Upper lobe of left lung (tissue), 6 donors: ENCODE results near the gene GLIS1. TPM values are rescaled to one million over a fixed set of nuclear protein-coding genes. Genes with fewer than 3 reads are reported as not detected.

Experiments
- ATAC-seq, 2 donors: fragments of 200-7000 bp; cut with Tn5 transposase; one replicate each; pipeline ENCODE4 v1.9.1; 2022; ENCODE audit warnings: mild to moderate bottlenecking in 2 of 2, moderate library complexity in 2 of 2; ENCODE audit not compliant: low FRiP score in 2 of 2
- DNase-seq, 2 donors: peaks; one replicate each; pipeline ENCODE4 v3.0.0-alpha.2; 2019 to 2020
- H3K27ac ChIP-seq, 4 donors: fragments of 200-600 bp; sonication (generic); one replicate each; pipeline ENCODE4 v1.5.1; 2016 to 2019
- H3K27me3 ChIP-seq, 4 donors: fragments of 200-600 bp; sonication (generic); one replicate each; pipeline ENCODE4 v1.5.1; 2017 to 2019
- H3K36me3 ChIP-seq, 4 donors: fragments of 200-600 bp; sonication (generic); one replicate each; pipeline ENCODE4 v1.5.1; 2016 to 2019
- H3K4me1 ChIP-seq, 4 donors: fragments of 200-600 bp; sonication (generic); one replicate each; pipeline ENCODE4 v1.5.1; 2018 to 2019
- H3K4me3 ChIP-seq, 4 donors: fragments of 200-600 bp; sonication (generic); one replicate each; pipeline ENCODE4 v1.5.1; 2017 to 2019; ENCODE audit warnings: mild to moderate bottlenecking in 2 of 4, moderate library complexity in 1 of 4
- H3K9me3 ChIP-seq, 4 donors: fragments of 200-600 bp; sonication (generic); one replicate each; pipeline ENCODE4 v1.5.1; 2018 to 2019
- CTCF ChIP-seq, 6 experiments: fragments of 450-650 bp in 4 of 6; fragments of 200-600 bp in 2 of 6; sonication (generic) in 2 of 6; IDR thresholded peaks; one replicate each; pipeline ENCODE4 v1.5.1; 2016 to 2019; ENCODE audit warnings: antibody characterized with exemption in 6 of 6
- EP300 ChIP-seq, 4 donors: sonication (generic); formaldehyde crosslinking; IDR thresholded peaks; one replicate each; pipeline ENCODE4 v1.5.1; 2017; ENCODE audit warnings: antibody characterized with exemption in 4 of 4, control low read depth in 2 of 4
- POLR2A ChIP-seq, 4 donors: fragments of 450-650 bp; IDR thresholded peaks; one replicate each; pipeline ENCODE4 v1.5.1; 2016 to 2017; ENCODE audit warnings: antibody characterized with exemption in 4 of 4, mild to moderate bottlenecking in 2 of 4
- POLR2AphosphoS5 ChIP-seq, 2 donors: sonication (generic); formaldehyde crosslinking; IDR thresholded peaks; one replicate each; pipeline ENCODE4 v1.5.1; 2017; ENCODE audit warnings: antibody characterized with exemption in 2 of 2
- WGBS, 2 donors: methylation state at CpG; one replicate each; pipeline ENCODE4 v1.1.5; 2017 to 2018; 5-methylcytosine and 5-hydroxymethylcytosine counted together
- total RNA-seq, 6 donors: library from RNA; depleted of rRNA in 4 of 6; stranded (reverse); fragments of >200 nt in 4 of 6; gene quantifications; one replicate each; pipeline versions ENCODE4 v1.1.0 to v1.2.1, GENCODE V29; 2016 to 2021
- donor health status: DM: no; HTN: no; CAD: no; lungs with moderate emphysema.
- donor health status: DM: no; HTN: yes; CAD: no; lungs with severe emphysema.

The GLIS1 gene
- total RNA-seq, 6 donors from 2014 or later: 0.26 to 1.0 TPM; not detected in 4

- WGBS, 2 donors: 72% methylated on average over 2 of the region's 2 CpGs
- Histone ChIP-seq H3K4me1 (no peaks in the 10 kb centered on the region), H3K27me3 (no peaks in the 10 kb centered on the region), H3K4me3 (no peak overlapping the region), H3K36me3 (no peaks in the 10 kb centered on the region), H3K9me3 (no peaks in the 10 kb centered on the region), H3K27ac (no peak overlapping the region)
- DNase-seq: no peak
- TF ChIP-seq POLR2A (IDR thresholded peaks at IDR 0.05) (no peak), EP300 (IDR thresholded peaks at IDR 0.05) (no peak)
- ATAC-seq: no peak
These were observed 20.5 kb downstream of the GLIS1 start for GRCh38 chr1:53718443-53718842.

- 80 to 85% methylated on average over 6 of the region's 6 CpGs for WGBS, 2 donors
- TF ChIP-seq POLR2A (IDR thresholded peaks at IDR 0.05) (no peak), EP300 (IDR thresholded peaks at IDR 0.05) (no peak), CTCF (IDR thresholded peaks at IDR 0.05) (no peak), POLR2AphosphoS5 (IDR thresholded peaks at IDR 0.05) (no peak)
These were observed 21.7 kb downstream of the GLIS1 start for GRCh38 chr1:53717025-53717804.

GRCh38 chr1:53716150-53716549, 22.8 kb downstream of the GLIS1 start:
- Histone ChIP-seq H3K9me3 (no peaks in the 10 kb centered on the region), H3K27ac (no peak overlapping the region), H3K4me1 (no peaks in the 10 kb centered on the region), H3K4me3 (no peak overlapping the region), H3K36me3 (no peaks in the 10 kb centered on the region), H3K27me3 (no peaks in the 10 kb centered on the region)
- 73 to 79% methylated on average over 5 of the region's 5 CpGs for WGBS, 2 donors
- DNase-seq (no peak), ATAC-seq (no peak)
- TF ChIP-seq EP300 (IDR thresholded peaks at IDR 0.05) (no peak), POLR2A (IDR thresholded peaks at IDR 0.05) (no peak), CTCF (IDR thresholded peaks at IDR 0.05) (no peak), POLR2AphosphoS5 (IDR thresholded peaks at IDR 0.05) (no peak)

More at GRCh38 chr1:53717025-53717804, 21.7 kb downstream of the GLIS1 start:
- DNase-seq (no peak), ATAC-seq (no peak)
- H3K36me3 ChIP-seq: no peaks in the 10 kb centered on the region
- no peaks in the 10 kb centered on the region for H3K4me1 ChIP-seq
- no peak overlapping the region for H3K4me3 ChIP-seq
- no peaks in the 10 kb centered on the region for H3K27me3 ChIP-seq
- H3K9me3 ChIP-seq: no peaks in the 10 kb centered on the region
- no peak overlapping the region for H3K27ac ChIP-seq

GRCh38 chr1:53715478-53715877, 23.5 kb downstream of the GLIS1 start:
- DNase-seq (no peak), ATAC-seq (no peak)
- Histone ChIP-seq H3K36me3 (no peaks in the 10 kb centered on the region), H3K4me3 (no peak overlapping the region), H3K4me1 (no peaks in the 10 kb centered on the region), H3K27me3 (no peaks in the 10 kb centered on the region), H3K9me3 (no peaks in the 10 kb centered on the region), H3K27ac (no peak overlapping the region)
- no peak for TF ChIP-seq EP300 (IDR thresholded peaks at IDR 0.05)
- no peak for TF ChIP-seq CTCF (IDR thresholded peaks at IDR 0.05)
- no peak for TF ChIP-seq POLR2AphosphoS5 (IDR thresholded peaks at IDR 0.05)
- no peak for TF ChIP-seq POLR2A (IDR thresholded peaks at IDR 0.05)
- 54 to 60% methylated on average over 11 of the region's 11 CpGs for WGBS, 2 donors

- Histone ChIP-seq H3K4me3 (no peak overlapping the region), H3K9me3 (no peaks in the 10 kb centered on the region), H3K27me3 (no peaks in the 10 kb centered on the region), H3K36me3 (no peaks in the 10 kb centered on the region), H3K27ac (no peak overlapping the region), H3K4me1 (no peaks in the 10 kb centered on the region)
- no peak for ATAC-seq
- no peak for DNase-seq
- no peak for TF ChIP-seq POLR2A (IDR thresholded peaks at IDR 0.05)
- no peak for TF ChIP-seq POLR2AphosphoS5 (IDR thresholded peaks at IDR 0.05)
- no peak for TF ChIP-seq CTCF (IDR thresholded peaks at IDR 0.05)
- no peak for TF ChIP-seq EP300 (IDR thresholded peaks at IDR 0.05)
- 95% methylated on average over 2 of the region's 2 CpGs; no CpG with 5 or more reads in 1 of the 2 donors for WGBS, 2 donors
These were observed 26.7 kb downstream of the GLIS1 start for GRCh38 chr1:53712276-53712675.
